Common myeloid progenitor, CD34-positive (primary cell): ENCODE results near the gene GALNT10.
A peak's percentile ranks its signal among the peaks of the same experiment; 100 is the strongest.

Experiments used
- CTCF ChIA-PET: fragments of 350-600 bp; sonication (Branson Sonifier 250); formaldehyde crosslinking; loops from one replicate; lab custom pipeline; 2021; ENCODE audit warnings: antibody characterized with exemption; lab: Charles Lee
- POLR2A ChIA-PET: fragments of 350-600 bp; sonication (Branson Sonifier 250); formaldehyde crosslinking; loops from one replicate; lab custom pipeline; 2021; ENCODE audit warnings: antibody characterized with exemption; lab: Charles Lee
- DNase-seq, 3 donors: peaks; one replicate each; pipeline versions ENCODE4 v3.0.0 to v3.0.0-alpha.2; 2013
- H3K27ac ChIP-seq, 2 experiments: 1 replicate in 1 of 2; 2 replicates in 1 of 2; pipeline ENCODE4 v1.7.0; 2013; ENCODE audit warnings: inconsistent platforms in 2 of 2, low read length in 2 of 2, mild to moderate bottlenecking in 2 of 2, low read depth in 1 of 2, moderate library complexity in 1 of 2; ENCODE audit not compliant: severe bottlenecking in 2 of 2, insufficient read depth in 1 of 2, poor library complexity in 1 of 2
- H3K27me3 ChIP-seq, 5 experiments: replicated peaks in 2 of 5; 1 replicate in 3 of 5; 2 replicates in 2 of 5; pipeline versions ENCODE4 v1.6.1 to v1.7.0; 2013; ENCODE audit warnings: low read length in 4 of 5, mild to moderate bottlenecking in 2 of 5, moderate library complexity in 2 of 5, inconsistent platforms in 1 of 5; ENCODE audit not compliant: insufficient read depth in 5 of 5, control insufficient read depth in 4 of 5
- H3K36me3 ChIP-seq, 4 experiments: 1 replicate in 2 of 4; 2 replicates in 2 of 4; pipeline versions ENCODE4 v1.6.1 to v1.7.0; 2013; ENCODE audit warnings: low read length in 3 of 4, control low read depth in 1 of 4, mild to moderate bottlenecking in 1 of 4; ENCODE audit not compliant: control insufficient read depth in 4 of 4, insufficient read depth in 4 of 4
- H3K4me1 ChIP-seq, 4 experiments: 1 replicate in 3 of 4; 2 replicates in 1 of 4; pipeline versions ENCODE4 v1.6.1 to v1.7.1; 2013; ENCODE audit warnings: low read length in 3 of 4, mild to moderate bottlenecking in 3 of 4, control low read depth in 1 of 4, inconsistent platforms in 1 of 4, moderate library complexity in 1 of 4; ENCODE audit not compliant: control insufficient read depth in 4 of 4, insufficient read depth in 4 of 4; ENCODE audit errors: control extremely low read depth in 1 of 4
- H3K4me3 ChIP-seq, 7 experiments: 1 replicate in 4 of 7; 2 replicates in 3 of 7; pipeline versions ENCODE4 v1.5.1 to v1.7.0; 2013; ENCODE audit warnings: mild to moderate bottlenecking in 7 of 7, low read length in 6 of 7, moderate library complexity in 6 of 7, inconsistent platforms in 2 of 7, low read depth in 2 of 7, control low read depth in 1 of 7; ENCODE audit not compliant: insufficient read depth in 4 of 7, control insufficient read depth in 1 of 7; ENCODE audit errors: extremely low read depth in 1 of 7
- H3K9me3 ChIP-seq, 5 experiments: 1 replicate in 4 of 5; 2 replicates in 1 of 5; pipeline versions ENCODE4 v1.6.1 to v1.7.1; 2013; ENCODE audit warnings: low read length in 4 of 5, mild to moderate bottlenecking in 2 of 5, inconsistent platforms in 1 of 5, low read depth in 1 of 5, moderate library complexity in 1 of 5; ENCODE audit not compliant: control insufficient read depth in 4 of 5, insufficient read depth in 2 of 5; ENCODE audit errors: control extremely low read depth in 1 of 5
- WGBS: methylation state at CpG from one replicate; pipeline ENCODE4 v1.1.5; 2013; ENCODE audit not compliant: insufficient coverage; 5-methylcytosine and 5-hydroxymethylcytosine counted together

Gene GALNT10

DNA sequence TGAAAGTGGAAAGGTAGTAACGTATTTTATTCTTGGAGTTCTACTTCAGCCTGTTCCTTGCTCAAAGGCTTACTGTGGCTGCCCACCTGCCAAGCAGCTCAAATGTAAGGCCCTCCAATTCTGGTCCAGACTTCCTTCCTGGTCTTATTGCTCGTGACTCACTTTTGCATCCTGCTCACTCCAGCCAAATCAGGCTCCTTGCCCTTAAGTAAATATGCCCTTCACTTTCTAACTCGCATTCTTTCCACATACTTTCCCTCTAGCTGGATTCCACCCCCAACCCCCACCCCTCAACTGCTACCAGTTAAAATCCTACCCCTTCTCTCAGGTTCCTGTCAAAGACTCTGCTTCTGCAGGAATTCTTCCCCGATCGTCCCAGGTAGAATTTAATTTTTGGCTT, 96.6 kb downstream of the GALNT10 start:
- Histone ChIP-seq H3K4me3 (no peak overlapping the region), H3K36me3 (no peaks in the 10 kb centered on the region), H3K4me1 (peaks cover 9 to 35% (median 24%) of the 10 kb centered on the region in 4 experiments), H3K27ac (no peak overlapping the region), H3K9me3 (no peaks in the 10 kb centered on the region), H3K27me3 (no peaks in the 10 kb centered on the region)
- DNase-seq: peak in 2 of 3 donors; percentile 34 to 60
- POLR2A ChIA-PET: interaction anchor here (0.6 to 0.8 kb wide), 3 partner anchors 24 to 308 kb away, joined by 3 to 4 read pairs (median 3); no protein-coding TSS in a partner anchor
- CTCF ChIA-PET: interaction anchor here (1.0 to 1.4 kb wide), 2 partner anchors 90 to 97 kb away, joined by 3 read pairs; partner anchors contain the start of gene GALNT10
- 31% methylated on average over 3 of the region's 5 CpGs for WGBS

DNA sequence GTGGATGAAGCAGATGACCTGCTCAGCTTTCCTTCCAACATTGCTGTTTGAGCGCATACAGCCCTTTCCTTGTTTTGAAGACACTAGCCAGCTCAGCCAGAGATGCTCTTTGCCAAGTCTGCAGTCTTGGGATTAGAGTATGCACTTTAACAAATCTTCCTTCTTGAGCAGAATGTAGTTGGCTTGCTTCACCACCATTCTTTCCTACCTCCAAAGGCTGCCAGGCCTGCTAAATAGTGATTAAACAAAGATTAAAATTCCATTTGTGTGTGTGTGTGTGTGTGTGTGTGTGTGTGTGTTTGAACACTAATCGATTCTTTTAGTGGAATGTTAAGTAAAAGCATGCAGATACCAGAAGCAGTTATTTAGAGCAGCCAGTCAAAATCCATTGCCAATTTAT, 97.6 kb downstream of the GALNT10 start:
- CTCF ChIA-PET: no interaction called here
- peaks cover 9 to 35% (median 24%) of the 10 kb centered on the region in 4 experiments for H3K4me1 ChIP-seq
- no peak overlapping the region for H3K4me3 ChIP-seq
- POLR2A ChIA-PET: no interaction called here
- no peaks in the 10 kb centered on the region for H3K36me3 ChIP-seq
- no peaks in the 10 kb centered on the region for H3K9me3 ChIP-seq
- no peak for DNase-seq
- no peak overlapping the region for H3K27ac ChIP-seq
- 100% methylated on average over 1 of the region's 2 CpGs for WGBS
- no peaks in the 10 kb centered on the region for H3K27me3 ChIP-seq

DNA sequence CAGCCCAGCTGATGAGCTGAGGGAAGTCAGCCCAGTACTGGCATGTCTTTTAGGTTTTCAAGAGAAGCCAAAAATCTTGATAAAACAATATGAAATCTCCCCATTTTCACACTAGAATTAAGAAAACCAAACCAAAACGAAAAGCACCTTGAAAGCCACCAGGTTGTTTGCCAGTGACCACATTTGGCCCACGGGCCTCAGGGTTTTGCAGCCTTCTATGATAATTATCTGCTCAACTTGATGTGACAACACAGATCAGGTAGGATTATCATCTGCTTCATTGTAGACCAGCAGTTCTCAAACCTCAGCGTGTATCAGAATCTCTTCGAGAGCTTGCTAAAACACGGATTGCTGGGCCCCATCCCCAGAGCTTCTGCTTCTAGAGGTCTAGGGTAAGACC, 101.4 kb downstream of the GALNT10 start:
- Histone ChIP-seq H3K27ac (no peak overlapping the region), H3K4me3 (no peak overlapping the region), H3K36me3 (peaks cover 0 to 5% (median 1%) of the 10 kb centered on the region in 4 experiments), H3K27me3 (no peaks in the 10 kb centered on the region), H3K9me3 (no peaks in the 10 kb centered on the region), H3K4me1 (peaks cover 5 to 21% (median 10%) of the 10 kb centered on the region in 4 experiments)
- no peak for DNase-seq
- ChIA-PET POLR2A (no interaction called here), CTCF (interaction anchor here (0.9 kb wide), 1 partner anchor 101 kb away, joined by 4 read pairs; the partner anchor contains the start of gene GALNT10)
- 97% methylated on average over 5 of the region's 5 CpGs for WGBS

DNA sequence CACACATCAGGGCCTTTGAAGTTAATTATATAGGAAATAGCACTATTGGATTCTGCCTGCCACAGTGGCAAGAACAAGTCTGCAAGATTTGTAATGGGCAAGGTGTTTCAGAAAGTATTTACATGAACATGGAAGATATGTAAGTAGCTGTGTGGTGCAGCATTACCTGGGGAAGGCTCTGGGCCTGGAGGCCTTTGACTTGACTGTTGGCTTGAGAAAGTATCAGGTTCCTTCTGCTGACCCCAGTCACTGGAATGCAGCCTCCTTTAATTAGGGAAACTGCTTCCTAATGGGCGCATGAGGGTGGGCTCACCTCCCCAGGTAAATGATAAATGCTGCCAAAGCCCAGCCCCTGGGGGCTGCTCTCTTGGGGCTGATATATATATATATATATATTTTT, 102.7 kb downstream of the GALNT10 start:
- POLR2A ChIA-PET: no interaction called here
- WGBS: no CpG with 5 or more reads among the region's 1 CpG

DNA sequence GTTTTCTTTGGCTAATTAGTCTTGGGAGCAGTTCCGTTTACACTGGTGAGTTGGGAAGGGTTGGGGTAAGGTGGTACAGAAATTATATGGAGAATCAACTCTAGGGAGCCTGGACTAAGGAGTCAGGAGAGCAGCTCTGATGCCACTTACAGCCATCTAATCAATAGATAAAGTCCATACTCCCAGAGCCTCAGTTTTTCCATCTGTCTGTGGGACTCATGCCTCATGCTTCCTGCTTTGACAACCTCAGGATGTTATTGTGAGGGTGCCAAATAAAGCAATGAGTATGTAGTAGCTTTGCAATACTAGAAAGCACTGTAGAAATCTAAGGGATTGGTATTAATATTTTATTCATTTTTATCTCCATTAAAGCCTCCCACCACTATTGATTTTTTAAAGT, 105.0 kb downstream of the GALNT10 start:
- no CpG with 5 or more reads among the region's 1 CpG for WGBS
- no peaks in the 10 kb centered on the region for H3K9me3 ChIP-seq
- ChIA-PET POLR2A (no interaction called here), CTCF (no interaction called here)
- no peak for DNase-seq
- no peak overlapping the region for H3K27ac ChIP-seq
- peaks cover 4 to 13% (median 5%) of the 10 kb centered on the region in 4 experiments for H3K4me1 ChIP-seq
- no peak overlapping the region for H3K4me3 ChIP-seq
- peaks cover 2 to 8% (median 7%) of the 10 kb centered on the region in 4 experiments for H3K36me3 ChIP-seq
- no peaks in the 10 kb centered on the region for H3K27me3 ChIP-seq

More for the DNA sequence above, 102.7 kb downstream of the GALNT10 start:
- no peak overlapping the region for H3K4me3 ChIP-seq
- H3K27me3 ChIP-seq: no peaks in the 10 kb centered on the region
- no peak for DNase-seq
- no peaks in the 10 kb centered on the region for H3K9me3 ChIP-seq
- CTCF ChIA-PET: no interaction called here
- H3K27ac ChIP-seq: no peak overlapping the region
- H3K36me3 ChIP-seq: peaks cover 0 to 7% (median 2%) of the 10 kb centered on the region in 4 experiments
- H3K4me1 ChIP-seq: peaks cover 0 to 16% (median 8%) of the 10 kb centered on the region in 4 experiments

DNA sequence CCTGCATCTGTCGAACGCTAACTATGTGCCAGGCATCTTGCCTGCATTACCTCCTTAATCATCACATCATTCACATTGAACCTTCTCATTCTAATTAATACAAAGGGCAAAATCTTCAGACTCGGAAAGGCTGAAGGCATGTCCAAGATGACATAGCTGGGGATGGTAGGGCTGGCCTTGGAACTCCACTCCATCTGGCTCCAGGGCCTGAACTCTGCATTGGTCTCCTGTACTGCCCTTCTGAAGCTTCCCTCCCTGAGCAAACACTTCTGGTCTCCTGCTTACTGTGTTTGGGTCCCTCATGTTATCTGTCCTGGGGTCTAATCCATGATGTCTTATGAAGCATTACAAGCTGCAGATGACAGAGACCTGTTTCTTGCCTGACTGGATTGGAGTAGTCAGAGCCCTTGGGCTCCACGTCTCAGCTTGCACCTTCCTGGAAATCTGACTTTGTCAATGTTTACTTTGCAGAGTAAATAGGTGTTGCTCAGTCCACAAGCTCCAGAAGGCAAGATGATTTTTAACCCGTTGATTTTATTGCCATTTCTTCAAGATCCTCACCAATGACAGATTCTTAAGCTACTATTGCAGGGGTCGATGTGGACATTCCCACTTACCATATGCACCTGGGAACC, 106.1 kb downstream of the GALNT10 start:
- H3K9me3 ChIP-seq: no peaks in the 10 kb centered on the region
- no peak overlapping the region for H3K27ac ChIP-seq
- ChIA-PET CTCF (no interaction called here), POLR2A (interaction anchor here (0.6 kb wide), 1 partner anchor 75 kb away, joined by 3 read pairs; no protein-coding TSS in a partner anchor)
- no peaks in the 10 kb centered on the region for H3K27me3 ChIP-seq
- H3K4me3 ChIP-seq: no peak overlapping the region
- peaks cover 4 to 13% (median 5%) of the 10 kb centered on the region in 4 experiments for H3K4me1 ChIP-seq
- 94% methylated on average over 5 of the region's 6 CpGs for WGBS
- H3K36me3 ChIP-seq: peaks cover 2 to 12% (median 9%) of the 10 kb centered on the region in 4 experiments
- DNase-seq: no peak

DNA sequence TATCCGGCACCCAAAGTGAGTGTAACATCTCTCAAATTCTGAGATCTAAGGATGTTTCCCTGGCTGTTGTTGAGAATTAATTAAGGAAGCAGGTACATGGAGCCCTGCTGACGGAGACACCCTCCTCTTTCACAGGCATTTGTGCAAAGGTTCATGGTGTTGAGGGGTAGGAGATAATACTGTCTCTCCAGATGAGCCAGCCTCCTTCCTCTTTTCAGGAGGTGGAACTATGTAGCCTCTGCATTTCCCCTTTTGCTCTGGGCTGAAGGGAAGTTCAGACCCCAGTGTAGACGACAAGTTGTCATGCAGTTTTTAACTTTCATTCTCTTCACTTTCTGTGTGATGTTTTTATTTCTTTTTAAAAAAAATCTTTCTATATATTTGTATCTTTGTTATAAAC, 107.5 kb downstream of the GALNT10 start:
- peak in 2 of 3 donors; percentile 63 to 68 for DNase-seq
- peaks cover 4 to 13% (median 5%) of the 10 kb centered on the region in 4 experiments for H3K4me1 ChIP-seq

More for the DNA sequence above, 107.5 kb downstream of the GALNT10 start:
- Histone ChIP-seq H3K27ac (no peak overlapping the region), H3K36me3 (peaks cover 2 to 24% (median 12%) of the 10 kb centered on the region in 4 experiments), H3K9me3 (no peaks in the 10 kb centered on the region), H3K27me3 (no peaks in the 10 kb centered on the region), H3K4me3 (no peak overlapping the region)
- ChIA-PET CTCF (no interaction called here), POLR2A (no interaction called here)
- 100% methylated on average over 1 of the region's 3 CpGs for WGBS
